Measurements from ENCODE around the gene P2RX1.

DNA sequence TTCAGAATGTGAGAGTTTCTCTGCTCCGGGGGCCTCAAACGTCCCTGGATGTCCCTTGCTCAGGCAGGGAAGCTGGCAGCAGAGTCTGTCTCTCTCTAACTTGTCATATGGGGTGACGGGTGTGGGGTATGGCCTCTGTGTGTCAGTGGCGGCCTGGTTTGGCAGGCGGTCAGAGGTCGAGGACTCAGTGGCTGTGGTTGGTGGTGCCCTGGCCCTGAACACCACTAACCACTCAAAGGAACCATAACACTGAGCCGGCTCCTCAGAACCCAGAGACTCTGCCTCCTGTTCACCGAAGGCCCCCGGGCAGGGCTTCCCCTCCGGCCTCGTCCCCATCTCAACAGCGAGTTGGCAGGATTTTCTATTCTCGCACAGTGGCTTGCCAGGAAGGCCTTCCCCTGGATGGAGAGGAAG lies 677 bp downstream of the P2RX1 start:
- no peak for TF ChIP-seq POLR2A (IDR thresholded peaks at IDR 0.05)
- TF ChIP-seq, protein P1, sequence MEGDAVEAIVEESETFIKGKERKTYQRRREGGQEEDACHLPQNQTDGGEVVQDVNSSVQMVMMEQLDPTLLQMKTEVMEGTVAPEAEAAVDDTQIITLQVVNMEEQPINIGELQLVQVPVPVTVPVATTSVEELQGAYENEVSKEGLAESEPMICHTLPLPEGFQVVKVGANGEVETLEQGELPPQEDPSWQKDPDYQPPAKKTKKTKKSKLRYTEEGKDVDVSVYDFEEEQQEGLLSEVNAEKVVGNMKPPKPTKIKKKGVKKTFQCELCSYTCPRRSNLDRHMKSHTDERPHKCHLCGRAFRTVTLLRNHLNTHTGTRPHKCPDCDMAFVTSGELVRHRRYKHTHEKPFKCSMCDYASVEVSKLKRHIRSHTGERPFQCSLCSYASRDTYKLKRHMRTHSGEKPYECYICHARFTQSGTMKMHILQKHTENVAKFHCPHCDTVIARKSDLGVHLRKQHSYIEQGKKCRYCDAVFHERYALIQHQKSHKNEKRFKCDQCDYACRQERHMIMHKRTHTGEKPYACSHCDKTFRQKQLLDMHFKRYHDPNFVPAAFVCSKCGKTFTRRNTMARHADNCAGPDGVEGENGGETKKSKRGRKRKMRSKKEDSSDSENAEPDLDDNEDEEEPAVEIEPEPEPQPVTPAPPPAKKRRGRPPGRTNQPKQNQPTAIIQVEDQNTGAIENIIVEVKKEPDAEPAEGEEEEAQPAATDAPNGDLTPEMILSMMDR (IDR thresholded peaks at IDR 0.05), result no peak
